GM18868 (cell line): ENCODE data around the gene TUBGCP3.

Source experiments
- ATAC-seq: cut with Tn5 transposase; IDR thresholded peaks from one replicate; pipeline ENCODE4 v1.9.1; 2021; ENCODE audit warnings: mild to moderate bottlenecking, moderate library complexity; ENCODE audit not compliant: unreplicated experiment

Gene TUBGCP3

DNA sequence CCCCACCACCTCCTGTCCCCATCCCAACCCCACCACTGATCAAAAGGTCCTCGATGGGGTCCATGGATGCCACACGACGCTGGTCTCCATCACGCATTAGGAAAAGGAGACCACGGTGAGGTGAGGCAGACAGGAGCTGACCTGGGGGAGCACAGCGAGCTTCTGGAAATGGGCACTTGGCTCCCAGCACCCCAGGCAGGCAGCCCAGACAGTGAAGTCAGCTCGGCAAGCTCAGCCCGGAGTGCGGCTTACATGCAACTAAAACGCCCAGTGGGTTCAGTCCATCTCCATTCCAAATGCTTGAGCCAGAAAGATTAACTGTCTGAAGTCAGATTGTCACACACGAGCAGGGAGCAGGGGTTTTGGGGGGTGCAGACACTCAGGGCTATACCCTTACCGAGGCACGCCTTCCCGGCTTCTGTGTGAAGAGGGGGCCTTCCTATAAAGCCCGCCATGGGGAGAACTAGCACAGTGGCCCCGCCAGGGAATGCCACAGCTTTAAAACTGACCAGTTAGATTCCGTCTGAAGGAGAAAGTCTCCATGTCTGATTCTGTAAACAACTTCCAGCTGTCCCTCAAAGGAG lies 132.4 kb downstream of the TUBGCP3 start:
- no peak for ATAC-seq

DNA sequence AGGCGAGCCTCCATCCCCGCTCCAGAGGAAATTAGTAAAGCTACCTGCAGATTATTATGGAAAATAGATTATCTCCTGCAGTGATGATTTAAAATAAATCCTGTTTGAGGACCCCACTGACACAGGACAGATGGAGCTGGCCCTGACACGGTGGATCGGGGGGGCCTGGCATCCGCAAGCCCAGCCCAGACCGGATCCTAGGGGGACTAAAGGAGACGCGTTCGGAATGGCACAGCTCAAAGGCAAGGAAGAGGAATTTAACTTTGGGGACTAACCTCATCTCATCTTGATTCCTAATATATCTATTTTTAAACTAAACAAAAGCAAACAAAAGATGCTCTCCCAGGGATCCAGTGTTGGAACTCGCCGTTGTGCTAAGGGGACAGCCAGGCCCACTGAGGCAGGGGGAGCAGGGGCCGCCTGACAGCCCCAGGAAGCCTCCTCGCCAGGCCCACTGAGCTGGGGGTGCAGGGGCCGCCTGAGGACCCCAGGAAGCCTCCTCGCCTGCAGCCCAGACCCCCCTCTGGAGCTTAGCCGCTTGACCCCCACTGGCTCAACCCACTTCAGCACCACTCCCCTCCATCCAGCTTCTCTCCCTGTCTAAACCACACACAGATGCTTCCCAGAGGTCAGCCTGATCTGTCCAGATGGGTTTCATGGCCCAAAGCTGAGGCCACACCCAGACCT lies 133.2 kb downstream of the TUBGCP3 start:
- ATAC-seq = no peak

- ATAC-seq = no peak
These were observed 133.9 kb downstream of the TUBGCP3 start for GRCh38 chr13:112453874-112454647.

DNA sequence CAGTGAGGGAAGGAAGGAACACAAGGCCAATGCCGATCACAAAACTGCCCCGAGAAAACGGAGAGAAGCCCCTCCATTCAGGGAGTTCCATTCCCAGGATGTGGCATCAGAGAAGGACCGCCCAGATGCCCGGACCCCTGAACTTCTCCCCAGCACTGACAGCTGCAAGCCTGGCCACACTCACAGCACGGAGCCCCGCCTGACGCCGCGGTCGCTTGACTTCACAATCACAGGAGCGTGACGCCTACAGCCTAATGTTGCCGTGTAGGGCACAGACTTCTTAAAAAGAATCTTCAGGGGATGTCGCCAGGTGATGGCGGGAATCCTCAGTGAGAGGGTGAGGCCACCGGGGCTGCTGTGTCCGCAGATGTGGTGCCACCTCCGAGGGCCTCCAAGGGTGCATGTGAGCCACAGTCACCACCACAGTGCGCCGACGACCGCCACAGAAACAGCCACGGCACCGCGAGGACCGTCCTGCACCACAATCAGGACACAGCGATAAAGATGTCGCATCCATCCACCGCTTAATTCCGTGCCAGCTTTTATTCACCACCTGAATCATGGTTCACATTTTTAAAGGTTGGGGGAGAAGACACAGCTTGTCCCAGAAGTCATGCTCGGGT lies 134.6 kb downstream of the TUBGCP3 start:
- no peak for ATAC-seq

DNA sequence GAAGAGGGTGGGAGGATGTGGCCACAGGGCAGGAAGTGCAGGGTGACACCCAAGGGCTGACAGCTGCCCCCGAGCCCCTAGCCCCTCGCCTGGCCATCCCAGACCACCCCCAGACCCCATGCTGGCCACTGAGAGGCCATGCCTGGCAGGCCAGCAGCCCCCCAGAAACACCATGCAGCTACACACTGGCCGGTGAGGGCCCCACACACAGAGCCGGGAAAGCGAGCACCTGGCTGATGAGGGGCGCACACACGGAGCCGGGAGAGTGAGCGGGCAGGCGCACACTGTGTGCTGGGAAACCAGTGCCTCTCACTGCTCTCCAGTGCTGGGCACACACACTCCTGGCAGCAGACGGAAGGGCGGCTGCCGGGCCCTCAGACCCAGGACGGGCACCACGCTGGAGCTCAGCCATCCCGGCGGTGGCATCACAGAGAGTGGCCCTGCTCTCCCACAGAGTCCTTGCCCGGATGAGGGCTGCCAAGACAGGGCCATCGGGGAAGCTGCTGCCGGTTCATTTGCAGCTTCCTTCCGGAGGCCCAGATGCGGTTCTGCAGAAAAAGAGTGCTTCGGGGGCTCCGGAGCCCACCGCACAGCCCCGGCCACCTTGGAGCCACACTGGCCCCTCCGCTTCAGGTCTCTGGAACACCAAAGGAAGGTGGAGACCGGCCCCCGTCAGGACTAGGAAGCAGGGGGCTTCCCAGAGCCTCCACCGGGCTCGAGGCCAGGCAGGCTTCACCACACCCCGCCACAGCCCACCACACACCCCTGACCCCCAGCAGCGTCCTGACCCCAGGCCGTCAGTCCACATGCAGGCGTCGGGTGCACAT lies 135.4 kb downstream of the TUBGCP3 start:
- ATAC-seq = no peak

DNA sequence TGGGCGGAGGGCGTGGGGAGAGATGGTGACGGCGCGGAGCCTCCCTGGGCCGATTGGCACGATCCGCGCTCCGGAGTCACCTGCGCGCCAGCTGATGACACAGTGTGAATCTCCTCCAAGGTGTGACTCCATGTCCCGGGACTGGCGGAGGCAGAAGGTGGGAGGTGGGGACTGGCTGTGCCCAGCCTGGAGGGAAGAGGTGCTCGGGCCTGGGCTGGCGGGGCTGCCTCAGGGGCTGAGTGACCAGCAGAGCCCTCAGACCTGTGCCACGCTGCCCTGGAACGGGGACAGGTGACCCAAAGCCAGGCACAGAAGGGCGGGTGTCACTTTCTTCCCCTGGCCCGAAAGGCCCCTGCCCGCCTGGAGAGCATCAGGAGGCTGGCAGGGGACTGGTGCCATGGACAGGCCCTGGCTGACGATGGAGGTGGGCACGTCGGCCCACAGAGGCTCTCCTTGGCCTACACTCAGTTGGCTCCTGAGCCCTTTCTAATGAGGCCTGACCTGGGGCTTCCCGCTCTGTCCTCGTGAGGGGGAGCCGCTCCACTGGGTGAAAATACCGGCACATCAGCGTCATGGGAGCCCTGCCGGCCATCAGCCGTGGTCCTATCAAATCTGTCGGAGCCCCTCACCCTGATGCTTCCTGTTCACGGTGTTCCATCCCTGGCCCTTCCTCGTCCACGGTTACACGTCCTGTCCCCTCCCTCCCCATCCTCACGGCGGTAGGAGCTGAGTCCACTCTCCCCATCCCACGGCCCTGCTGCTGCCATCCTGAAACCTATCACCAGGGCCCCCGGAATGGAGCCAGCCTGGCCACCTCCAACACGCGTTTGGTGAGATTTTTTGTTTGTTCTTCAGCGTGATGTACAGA lies 136.2 kb downstream of the TUBGCP3 start:
- no peak for ATAC-seq

- no peak for ATAC-seq
These were observed 137.1 kb downstream of the TUBGCP3 start for GRCh38 chr13:112450904-112451240.

DNA sequence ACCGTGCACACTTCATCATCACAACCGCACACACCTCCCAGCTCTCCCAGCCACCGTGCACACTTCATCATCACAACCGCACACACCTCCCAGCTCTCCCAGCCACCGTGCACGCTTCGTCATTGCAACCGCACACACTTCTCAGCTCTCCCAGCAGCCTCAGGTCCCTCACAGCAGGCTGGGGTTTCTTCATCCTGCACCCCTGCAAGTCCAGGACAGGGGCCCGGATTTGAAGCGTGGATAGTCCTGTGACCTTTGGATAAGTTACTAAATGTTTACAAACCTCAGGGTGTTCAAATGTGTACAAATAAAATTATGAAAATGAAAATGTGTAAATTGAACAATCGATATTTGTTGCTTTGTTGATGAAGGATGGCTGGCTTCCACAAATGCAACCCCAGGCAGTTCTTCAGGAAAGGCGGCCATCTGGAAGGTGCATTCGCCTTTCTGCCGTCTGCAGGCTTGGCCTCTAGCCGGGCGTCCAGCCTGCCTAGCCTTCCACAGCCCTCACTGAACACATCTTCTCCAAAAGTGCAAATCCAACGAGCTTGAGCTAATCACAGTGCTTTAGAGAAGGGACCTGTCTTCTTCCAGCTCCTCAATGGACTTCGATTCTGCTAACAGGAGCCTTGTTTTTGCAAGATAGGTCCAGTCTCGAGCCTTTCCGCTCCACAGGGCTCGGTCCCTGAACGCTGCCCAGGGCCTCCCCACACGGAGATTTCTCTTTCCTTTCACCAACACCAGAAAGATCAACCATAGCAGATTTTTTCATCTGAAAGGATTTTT lies 137.6 kb downstream of the TUBGCP3 start:
- ATAC-seq = no peak

DNA sequence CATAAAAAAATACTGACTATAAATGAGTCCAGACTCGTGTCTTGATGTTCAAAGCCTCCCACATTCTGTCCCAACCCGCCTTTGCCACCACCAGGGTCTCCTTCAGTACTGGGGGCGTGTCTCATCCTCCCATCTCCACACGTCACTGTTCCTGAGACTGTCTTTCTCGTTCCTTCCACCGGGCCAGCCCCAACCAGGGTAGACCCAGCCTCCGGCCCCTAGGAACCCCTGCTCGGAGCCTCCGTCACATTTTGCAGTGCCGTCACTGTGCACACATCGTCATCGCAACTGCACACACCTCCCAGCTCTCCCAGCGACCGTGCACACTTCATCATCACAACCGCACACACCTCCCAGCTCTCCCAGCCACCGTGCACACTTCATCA lies 138.4 kb downstream of the TUBGCP3 start:
- no peak for ATAC-seq

GRCh38 chr13:112448621-112449544 lies 139.1 kb downstream of the TUBGCP3 start:
- no peak for ATAC-seq

GRCh38 chr13:112447761-112448603 lies 140.0 kb downstream of the TUBGCP3 start:
- no peak for ATAC-seq

- ATAC-seq = no peak
These were observed 140.6 kb downstream of the TUBGCP3 start for GRCh38 chr13:112447306-112447705.

- no peak for ATAC-seq
These were observed 141.1 kb downstream of the TUBGCP3 start for GRCh38 chr13:112446867-112447266.

- no peak for ATAC-seq
These were observed 141.5 kb downstream of the TUBGCP3 start for GRCh38 chr13:112446347-112446861.

DNA sequence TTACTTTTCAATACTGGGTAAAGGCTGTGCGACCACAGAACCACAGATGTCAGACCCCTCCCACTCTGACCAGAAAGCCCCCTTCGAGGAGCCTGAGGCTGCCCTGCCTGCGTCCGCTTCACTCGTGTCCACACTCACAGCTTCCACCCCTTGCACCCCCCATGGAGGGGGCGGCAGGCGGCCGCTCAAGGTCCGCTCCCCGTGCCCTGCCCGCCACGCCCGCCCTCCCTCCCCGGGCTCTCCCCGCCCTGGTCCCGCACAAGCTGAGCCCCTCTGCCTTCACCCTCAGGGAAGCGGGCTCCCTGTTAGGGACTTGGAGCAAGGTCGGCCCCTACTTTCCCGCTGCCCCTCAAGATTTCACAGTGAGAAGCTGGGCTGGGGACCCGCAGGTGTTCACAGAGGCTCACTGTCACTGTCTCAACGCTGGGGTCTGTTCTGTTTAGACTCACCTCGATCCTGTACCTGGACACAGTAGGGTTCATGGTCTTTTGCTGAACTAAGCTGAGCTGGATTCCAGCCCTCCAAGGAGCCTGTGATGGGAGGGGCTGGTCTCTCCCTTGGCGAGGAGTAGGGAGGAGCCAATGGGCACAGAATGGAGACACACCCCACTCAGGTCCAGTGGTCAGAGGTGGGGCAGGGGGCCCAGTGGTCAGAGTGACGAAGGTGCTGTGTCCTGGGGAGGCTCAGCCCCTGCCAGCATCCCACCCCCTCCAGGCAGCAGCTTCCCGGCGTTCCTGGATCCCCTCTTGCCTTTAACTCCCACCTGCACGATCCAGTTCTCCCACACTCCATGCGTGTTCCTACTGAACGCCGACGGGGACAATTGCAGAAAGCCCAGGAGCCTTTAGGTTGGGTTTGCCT lies 142.3 kb downstream of the TUBGCP3 start:
- ATAC-seq = no peak
